Stimulated activated CD4-positive, alpha-beta T cell treated with anti-CD3 and anti-CD28 coated beads, Interleukin-1b, Interleukin-23, amount 100 ng/mL, for 48 hours (primary cell): ENCODE data around the gene CEP126.

Experiments used
- DNase-seq: peaks from one replicate; pipeline ENCODE4 v3.0.0-alpha.2; 2020

The CEP126 gene

DNA sequence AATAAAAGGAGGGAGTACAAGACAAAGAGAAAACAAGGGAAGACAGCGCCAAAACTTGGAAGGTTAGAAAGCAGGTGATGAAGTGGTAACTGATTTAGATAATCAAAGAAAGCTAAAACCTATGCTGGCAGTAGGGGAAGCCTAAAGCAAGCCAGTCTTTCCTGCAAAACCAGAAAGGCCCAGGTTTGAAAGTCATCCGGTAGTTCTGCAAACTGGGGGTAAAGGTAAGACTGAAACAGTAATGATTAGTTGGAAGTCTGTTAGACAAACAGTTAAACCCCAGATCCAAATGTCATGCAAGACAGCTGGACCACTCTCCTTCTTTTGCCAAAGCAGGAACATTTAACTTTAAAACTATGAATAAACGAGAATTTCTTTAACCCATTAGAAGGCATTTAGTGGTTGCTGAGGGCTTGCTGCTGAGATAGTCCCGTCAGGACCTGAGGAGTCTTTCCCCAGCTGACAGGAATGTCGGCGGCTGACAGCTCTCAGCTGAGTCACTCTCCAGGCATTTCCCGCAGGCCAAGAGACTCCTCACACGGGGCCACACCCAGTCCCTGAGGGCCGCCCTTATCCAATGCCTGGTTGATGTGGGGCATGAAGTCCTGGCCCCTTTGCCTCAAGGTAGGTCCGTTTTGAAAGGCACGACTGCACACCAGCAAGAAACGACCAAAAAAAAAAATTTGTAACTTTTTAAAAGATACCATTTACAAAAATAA is 96.1 kb downstream of the CEP126 start:
- DNase-seq = no peak

DNA sequence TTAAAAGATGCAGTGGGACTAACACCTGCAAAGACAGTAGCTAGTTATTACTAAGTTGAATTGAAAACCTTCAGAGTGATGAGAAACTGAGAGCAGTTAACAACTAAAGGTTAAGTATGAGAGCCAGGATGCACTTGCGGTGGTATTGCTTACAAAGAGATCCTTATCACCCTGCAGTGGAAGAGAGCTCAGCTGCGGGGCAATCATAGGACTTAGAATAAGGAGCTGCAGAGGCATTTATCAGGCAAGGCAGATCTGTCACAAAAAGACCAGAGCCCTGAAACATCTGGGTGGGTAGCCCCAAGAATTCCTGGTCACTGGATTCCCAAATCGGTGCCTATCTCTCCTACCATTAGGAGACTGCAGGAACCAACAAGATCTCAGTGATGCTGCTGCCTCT is 98.1 kb downstream of the CEP126 start:
- DNase-seq = no peak

DNA sequence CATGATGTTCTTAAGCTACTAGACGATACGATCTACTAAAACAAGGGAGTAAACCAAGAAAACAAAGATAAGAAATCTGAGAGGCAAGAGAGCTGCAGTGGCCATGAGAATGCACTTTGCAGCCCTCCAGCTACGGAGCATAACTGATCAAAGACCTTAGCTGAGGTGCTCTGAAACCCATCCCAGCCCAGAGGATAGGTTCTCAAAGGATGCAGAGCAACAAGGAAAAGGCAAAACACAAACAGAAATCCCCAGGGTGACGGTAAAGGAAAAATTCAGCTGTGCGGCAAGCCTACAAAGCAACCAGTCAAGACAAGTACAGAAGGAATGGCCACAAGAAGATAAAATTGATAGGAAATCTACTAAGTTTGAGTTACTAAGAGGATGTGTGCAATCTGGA is 99.9 kb downstream of the CEP126 start:
- no peak for DNase-seq

DNA sequence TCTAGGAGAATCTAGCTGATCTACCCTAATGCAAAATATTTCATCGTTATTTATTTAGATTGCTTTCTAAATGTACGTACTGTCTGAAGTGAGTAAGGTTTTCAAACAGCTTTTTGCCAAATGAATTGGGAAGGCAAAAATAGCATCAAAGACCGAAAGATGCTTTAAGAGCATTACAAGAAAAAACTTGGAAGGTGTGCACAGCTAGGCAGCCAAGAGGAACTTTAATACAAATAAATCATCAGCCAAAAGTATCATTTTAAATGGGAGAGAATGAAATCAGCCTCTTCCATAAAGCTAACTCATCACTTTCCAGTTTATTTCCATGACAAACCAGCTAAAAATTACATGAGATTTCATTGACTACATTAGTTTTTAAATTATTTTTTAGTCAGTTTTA is 102.2 kb downstream of the CEP126 start:
- no peak for DNase-seq

GRCh38 chr11:102026217-102026616 is 111.4 kb downstream of the CEP126 start:
- DNase-seq = no peak

GRCh38 chr11:102026959-102027358 is 112.1 kb downstream of the CEP126 start:
- no peak for DNase-seq

DNA sequence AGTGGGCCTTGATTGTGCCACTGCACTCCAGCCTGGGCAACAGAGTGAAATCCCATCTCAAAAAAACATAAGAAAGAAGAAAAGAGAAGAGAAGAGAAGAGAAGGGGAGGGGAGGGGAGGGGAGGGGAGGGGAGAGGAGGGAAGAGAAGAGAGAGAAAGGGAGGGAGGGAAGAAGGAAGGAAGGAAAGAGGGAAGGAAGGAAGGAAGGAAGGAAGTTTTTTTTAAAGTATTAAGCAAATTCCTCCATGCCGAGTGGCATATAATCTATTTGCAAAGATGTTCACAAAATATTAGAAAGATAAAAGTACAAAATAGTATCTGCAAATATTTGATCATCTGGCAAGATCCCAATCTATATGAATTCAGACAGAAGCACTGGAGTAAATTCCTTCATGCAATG is 121.9 kb downstream of the CEP126 start:
- no peak for DNase-seq

GRCh38 chr11:102046841-102047240 is 132.0 kb downstream of the CEP126 start:
- no peak for DNase-seq

GRCh38 chr11:102047305-102047924 is 132.6 kb downstream of the CEP126 start, which contains the start of gene CFAP300:
TSS of gene CFAP300 (plus strand) at chr11:102047437. CDS start at chr11:102047471, 34 bp downstream.
- DNase-seq = peak; percentile 65
